AG04449 (cell line): ENCODE measurements around the gene NPAS3.

ENCODE experiments used
- CTCF ChIA-PET: fragments of 350-600 bp; formaldehyde crosslinking; extraction: SDS; loops from one replicate; lab custom pipeline; 2021; ENCODE audit warnings: antibody characterized with exemption; lab: Yijun Ruan, JAX
- POLR2A ChIA-PET: fragments of 400-600, 350-600 bp; formaldehyde crosslinking; extraction: SDS; loops from one replicate; lab custom pipeline; 2020; ENCODE audit warnings: antibody characterized with exemption, inconsistent platforms; lab: Yijun Ruan, JAX
- DNase-seq: peaks from one replicate; pipeline ENCODE4 v3.0.0-alpha.2; 2010; ENCODE audit warnings: low read depth, low spot score
- H3K4me3 ChIP-seq: 2 replicates; pipeline ENCODE4 v1.5.1; 2011; ENCODE audit warnings: low read depth, mild to moderate bottlenecking, control low read depth, low read length
- TF ChIP-seq, protein P1 (sequence below): IDR thresholded peaks from one replicate; pipeline ENCODE4 v1.5.1; 2011; ENCODE audit warnings: mild to moderate bottlenecking, moderate library complexity, low read length, control low read depth, inconsistent platforms; ENCODE audit not compliant: insufficient read depth; ENCODE audit errors: missing control alignments

Gene NPAS3

DNA sequence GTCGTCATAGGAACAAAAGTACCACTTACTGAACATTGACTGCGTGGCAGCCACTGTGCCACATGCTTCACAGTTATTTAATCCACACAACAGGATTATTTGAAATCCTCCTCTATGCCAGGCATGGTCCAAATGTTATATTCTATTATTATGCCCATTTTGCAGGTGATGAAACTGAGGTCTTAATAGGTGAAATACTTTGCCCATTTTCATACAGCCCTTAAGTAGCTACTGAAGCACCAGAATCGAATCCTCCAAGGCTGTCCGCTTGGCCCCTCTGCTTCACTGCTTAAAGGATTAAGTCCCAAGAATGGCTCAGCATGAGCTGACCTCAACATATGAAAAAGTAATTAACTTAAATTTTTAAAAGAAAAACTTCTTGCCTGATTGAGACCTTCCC lies 799.4 kb downstream of the NPAS3 start:
- ChIA-PET POLR2A (interaction anchor here (0.6 kb wide), 1 partner anchor 77 kb away, joined by 4 read pairs; no protein-coding TSS in a partner anchor), CTCF (interaction anchor here (1.0 kb wide), 1 partner anchor 62 kb away, joined by 3 read pairs; no protein-coding TSS in a partner anchor)
- DNase-seq = no peak
- no peak overlapping the region for H3K4me3 ChIP-seq
- TF ChIP-seq, protein P1, sequence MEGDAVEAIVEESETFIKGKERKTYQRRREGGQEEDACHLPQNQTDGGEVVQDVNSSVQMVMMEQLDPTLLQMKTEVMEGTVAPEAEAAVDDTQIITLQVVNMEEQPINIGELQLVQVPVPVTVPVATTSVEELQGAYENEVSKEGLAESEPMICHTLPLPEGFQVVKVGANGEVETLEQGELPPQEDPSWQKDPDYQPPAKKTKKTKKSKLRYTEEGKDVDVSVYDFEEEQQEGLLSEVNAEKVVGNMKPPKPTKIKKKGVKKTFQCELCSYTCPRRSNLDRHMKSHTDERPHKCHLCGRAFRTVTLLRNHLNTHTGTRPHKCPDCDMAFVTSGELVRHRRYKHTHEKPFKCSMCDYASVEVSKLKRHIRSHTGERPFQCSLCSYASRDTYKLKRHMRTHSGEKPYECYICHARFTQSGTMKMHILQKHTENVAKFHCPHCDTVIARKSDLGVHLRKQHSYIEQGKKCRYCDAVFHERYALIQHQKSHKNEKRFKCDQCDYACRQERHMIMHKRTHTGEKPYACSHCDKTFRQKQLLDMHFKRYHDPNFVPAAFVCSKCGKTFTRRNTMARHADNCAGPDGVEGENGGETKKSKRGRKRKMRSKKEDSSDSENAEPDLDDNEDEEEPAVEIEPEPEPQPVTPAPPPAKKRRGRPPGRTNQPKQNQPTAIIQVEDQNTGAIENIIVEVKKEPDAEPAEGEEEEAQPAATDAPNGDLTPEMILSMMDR = no peak

DNA sequence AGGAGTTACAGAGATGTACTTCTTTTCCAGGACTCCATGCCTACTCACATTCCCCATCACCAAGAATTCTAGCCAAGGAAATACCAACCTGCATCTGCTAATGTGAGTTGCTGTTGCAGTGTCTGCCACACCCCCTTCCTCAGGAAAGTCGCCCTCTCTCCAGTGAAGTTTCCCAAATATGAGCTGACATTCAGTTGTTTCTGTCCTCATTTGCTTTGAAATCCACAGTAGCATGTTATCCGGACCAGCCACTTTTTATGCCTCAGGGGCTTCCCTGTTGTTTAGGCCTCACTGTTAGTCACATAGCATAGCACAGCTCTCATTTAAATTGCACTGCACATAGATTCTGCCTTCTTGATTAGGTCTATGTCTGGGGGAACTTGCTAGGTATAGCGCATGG lies 799.8 kb downstream of the NPAS3 start:
- no peak overlapping the region for H3K4me3 ChIP-seq
- POLR2A ChIA-PET = interaction anchor here (0.6 kb wide), 1 partner anchor 78 kb away, joined by 4 read pairs; no protein-coding TSS in a partner anchor
- TF ChIP-seq, protein P1 = no peak
- DNase-seq = no peak
- CTCF ChIA-PET = interaction anchor here (1.0 kb wide), 1 partner anchor 63 kb away, joined by 3 read pairs; no protein-coding TSS in a partner anchor

DNA sequence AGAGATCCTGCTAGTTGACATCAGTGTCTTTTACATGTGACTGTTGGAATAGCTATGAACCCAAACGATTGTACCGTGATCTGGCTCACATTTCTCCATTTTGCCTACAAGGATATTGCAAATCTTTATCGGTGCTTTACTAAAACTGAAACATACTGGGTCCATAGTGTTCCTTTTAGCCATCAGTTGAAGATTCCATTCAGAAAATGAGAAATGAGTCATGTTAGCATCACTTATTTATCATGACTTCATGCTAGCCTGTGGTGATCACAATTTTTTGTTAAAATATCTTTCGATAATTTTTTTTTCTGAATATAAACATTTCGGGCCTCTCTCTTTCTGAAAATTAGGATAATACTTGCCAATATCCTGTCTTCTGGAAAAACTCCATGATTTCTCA lies 801.9 kb downstream of the NPAS3 start:
- no peak overlapping the region for H3K4me3 ChIP-seq
- CTCF ChIA-PET = no interaction called here
- POLR2A ChIA-PET = no interaction called here
- DNase-seq = no peak
- TF ChIP-seq, protein P1 = no peak

DNA sequence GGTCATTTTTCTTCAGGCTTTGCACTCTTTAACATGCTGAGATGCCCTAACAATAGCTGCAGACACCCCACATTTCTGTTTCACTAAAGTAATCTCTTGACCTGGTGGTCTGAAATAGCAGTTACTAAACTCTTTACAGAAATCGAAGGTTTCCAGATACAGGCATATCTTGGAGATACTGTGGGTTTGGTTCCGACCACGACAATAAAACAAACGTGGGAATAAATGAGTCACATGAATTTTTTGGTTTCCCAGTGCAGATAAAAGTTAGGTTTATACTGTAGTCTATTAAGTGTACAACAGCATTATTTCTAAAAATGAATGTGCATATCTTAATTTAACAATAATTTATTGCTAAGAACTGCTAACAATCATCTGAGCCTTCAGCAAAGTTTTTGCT lies 803.5 kb downstream of the NPAS3 start:
- no peak overlapping the region for H3K4me3 ChIP-seq
- TF ChIP-seq, protein P1 = no peak
- ChIA-PET POLR2A (no interaction called here), CTCF (no interaction called here)
- no peak for DNase-seq

DNA sequence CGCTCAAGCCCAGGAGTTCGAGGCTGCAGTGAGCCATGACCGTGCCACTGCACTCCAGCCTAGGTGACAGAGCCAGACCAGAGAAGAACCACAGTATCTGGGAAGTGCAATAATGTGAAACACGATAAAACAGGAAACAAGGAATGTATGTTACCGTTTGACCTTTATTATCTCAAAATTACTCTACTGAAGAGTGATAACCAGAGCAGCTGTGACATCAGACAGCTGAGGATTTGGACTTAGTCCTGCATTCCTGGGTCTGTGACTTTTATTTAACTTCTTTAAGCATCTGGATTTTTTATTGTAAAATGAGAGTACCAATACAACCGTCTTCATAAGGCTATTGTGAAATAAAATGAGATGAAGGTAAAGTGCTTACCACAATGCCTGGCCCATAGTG lies 806.5 kb downstream of the NPAS3 start:
- TF ChIP-seq, protein P1 = no peak
- POLR2A ChIA-PET = interaction anchor here (0.6 kb wide), 1 partner anchor 59 kb away, joined by 3 read pairs; no protein-coding TSS in a partner anchor
- CTCF ChIA-PET = no interaction called here

DNA sequence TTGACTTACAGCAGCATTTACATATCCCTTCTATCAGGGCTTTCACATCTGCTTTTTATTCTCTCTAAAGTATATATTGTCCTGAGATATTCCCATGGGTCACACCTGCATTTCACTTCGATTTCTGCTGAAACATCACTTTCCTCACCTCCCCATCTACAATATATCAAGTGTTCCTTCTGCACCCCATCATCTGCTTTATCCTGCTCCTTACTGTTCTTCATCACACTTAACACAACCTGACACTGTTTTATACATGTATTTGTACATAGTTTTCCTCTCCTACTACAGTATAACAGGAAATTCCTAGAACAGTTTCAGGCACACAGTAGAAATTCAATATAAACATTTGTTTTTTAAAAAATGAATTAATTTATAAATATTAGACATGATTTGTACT lies 809.1 kb downstream of the NPAS3 start:
- CTCF ChIA-PET = no interaction called here
- DNase-seq = no peak
- no peak overlapping the region for H3K4me3 ChIP-seq
- TF ChIP-seq, protein P1 = no peak
- POLR2A ChIA-PET = no interaction called here

More for the DNA sequence above, 806.5 kb downstream of the NPAS3 start:
- H3K4me3 ChIP-seq = no peak overlapping the region
- DNase-seq = no peak
